BLaER1 treated with 17β-estradiol and CSF1 and Interleukin-3, amounts not matched to agents 10 nM and 100 nM (cell line): ENCODE measurements around the gene ASB13.
"Not testable (repeated sequence)": the region's sequence is repeated elsewhere in the genome, so short reads cannot be mapped to it uniquely, and the experiment has no call there.

Source experiments
- H3K27ac ChIP-seq, 11 experiments: shearing (Covaris generic); formaldehyde crosslinking; 2 replicates each; pipeline ENCODE4 v1.8.1; 2022
- H3K27me3 ChIP-seq, 11 experiments: shearing (Covaris generic); formaldehyde crosslinking; 2 replicates each; pipeline ENCODE4 v1.8.1; 2022
- H3K36me3 ChIP-seq, 11 experiments: shearing (Covaris generic); formaldehyde crosslinking; 2 replicates each; pipeline ENCODE4 v1.8.1; 2022
- H3K4me1 ChIP-seq, 10 experiments: shearing (Covaris generic); formaldehyde crosslinking; 2 replicates each; pipeline ENCODE4 v1.8.1; 2022
- H3K4me2 ChIP-seq, 11 experiments: shearing (Covaris generic); formaldehyde crosslinking; 2 replicates each; pipeline ENCODE4 v1.8.1; 2022
- H3K4me3 ChIP-seq, 10 experiments: shearing (Covaris generic); formaldehyde crosslinking; 2 replicates each; pipeline ENCODE4 v1.8.1; 2022
- H3K9ac ChIP-seq, 11 experiments: shearing (Covaris generic); formaldehyde crosslinking; 2 replicates each; pipeline ENCODE4 v1.8.1; 2022
- H3K9me3 ChIP-seq, 11 experiments: shearing (Covaris generic); formaldehyde crosslinking; replicated peaks in 1 of 11; 2 replicates each; pipeline ENCODE4 v1.8.1; 2022
- H4K20me1 ChIP-seq, 11 experiments: shearing (Covaris generic); formaldehyde crosslinking; 2 replicates each; pipeline ENCODE4 v1.8.1; 2022
- Cebpa-rat ChIP-seq, 11 experiments: shearing (Covaris generic); IDR thresholded peaks; 2 replicates each; pipeline ENCODE4 v1.8.1; 2022

The ASB13 gene

DNA sequence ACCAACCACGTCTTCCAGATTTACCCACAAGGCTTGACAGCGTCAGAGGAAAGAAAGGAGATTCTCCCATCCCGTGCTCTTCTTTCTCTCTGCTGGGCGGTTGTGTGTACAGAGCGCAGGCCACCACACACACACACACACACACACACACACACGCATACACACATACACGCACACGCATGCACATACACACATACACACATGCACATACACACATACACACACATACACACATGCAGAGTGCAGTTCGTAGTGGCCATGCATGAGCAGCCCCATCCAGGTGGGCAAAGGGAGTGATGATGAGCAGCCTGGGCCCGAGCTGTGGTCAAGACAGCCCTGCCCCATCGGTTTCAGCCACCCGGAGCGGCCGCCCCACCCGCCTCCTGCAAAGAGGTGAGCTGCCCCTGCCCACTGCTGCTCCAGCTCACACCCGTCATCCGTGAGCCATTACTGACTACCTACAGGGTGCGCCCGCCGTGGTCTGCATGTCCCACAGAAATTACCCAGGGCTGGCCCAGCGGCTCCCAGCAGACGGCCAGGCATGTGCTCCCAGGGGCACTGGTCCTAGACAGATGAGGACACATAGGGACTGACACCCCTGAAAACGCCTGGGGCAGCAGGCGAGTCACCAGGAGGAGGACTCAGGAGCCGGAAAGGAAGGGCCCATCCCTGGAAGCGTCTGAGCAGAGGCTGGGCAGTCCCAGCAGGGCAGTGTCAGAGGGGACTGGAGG, 69.6 kb downstream of the ASB13 start:
- TF ChIP-seq Cebpa-rat (IDR thresholded peaks at IDR 0.05) = no peak
- Histone ChIP-seq H3K27me3 (no peaks in the 10 kb centered on the region), H3K9me3 (no peaks in the 10 kb centered on the region), H3K4me1 (peaks cover 10 to 30% (median 23%) of the 10 kb centered on the region in 10 experiments), H3K4me3 (no peak overlapping the region), H3K27ac (no peak overlapping the region; a peak in 1 of 22 replicates), H3K9ac (peak overlapping the region in 1 of 11 experiments; percentile 8; a peak in 1 of 22 replicates), H4K20me1 (no peaks in the 10 kb centered on the region; a peak in 1 of 22 replicates), H3K4me2 (peak overlapping the region in 10 of 11 experiments; percentile 42 to 83 (median 71); a peak in 19 of 22 replicates), H3K36me3 (no peaks in the 10 kb centered on the region)

DNA sequence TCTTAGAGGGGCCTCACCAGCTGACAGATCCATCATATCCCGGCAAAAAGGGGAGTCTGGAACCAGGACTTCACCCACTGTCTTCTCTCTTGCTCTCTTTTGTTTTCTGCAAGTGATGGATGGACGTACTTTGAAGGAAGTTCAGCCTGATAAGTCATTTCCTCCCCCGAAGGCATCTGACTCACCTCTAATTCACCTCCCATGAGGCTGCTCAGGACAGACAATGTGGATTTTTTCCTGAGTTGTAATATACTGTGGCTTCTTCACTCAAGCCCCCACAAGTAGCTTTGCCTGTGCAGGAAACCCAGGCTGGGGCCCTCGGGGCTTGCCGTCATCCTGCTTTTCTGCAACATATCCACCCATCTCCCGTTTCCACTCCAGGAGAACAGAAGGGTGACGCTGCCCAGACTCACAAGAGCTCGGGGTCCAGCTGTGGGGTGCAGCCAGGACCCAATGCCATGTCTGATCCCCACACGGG, 70.4 kb downstream of the ASB13 start:
- Histone ChIP-seq H3K9ac (peak overlapping the region in 1 of 11 experiments; percentile 8; a peak in 1 of 22 replicates), H3K36me3 (no peaks in the 10 kb centered on the region), H4K20me1 (no peaks in the 10 kb centered on the region; a peak in 1 of 22 replicates), H3K27ac (no peak overlapping the region), H3K4me2 (peak overlapping the region; percentile 40 to 83 (median 70); a peak in 21 of 22 replicates), H3K4me1 (peaks cover 10 to 28% (median 23%) of the 10 kb centered on the region in 10 experiments), H3K9me3 (no peaks in the 10 kb centered on the region), H3K27me3 (no peaks in the 10 kb centered on the region), H3K4me3 (no peak overlapping the region)
- no peak for TF ChIP-seq Cebpa-rat (IDR thresholded peaks at IDR 0.05)

DNA sequence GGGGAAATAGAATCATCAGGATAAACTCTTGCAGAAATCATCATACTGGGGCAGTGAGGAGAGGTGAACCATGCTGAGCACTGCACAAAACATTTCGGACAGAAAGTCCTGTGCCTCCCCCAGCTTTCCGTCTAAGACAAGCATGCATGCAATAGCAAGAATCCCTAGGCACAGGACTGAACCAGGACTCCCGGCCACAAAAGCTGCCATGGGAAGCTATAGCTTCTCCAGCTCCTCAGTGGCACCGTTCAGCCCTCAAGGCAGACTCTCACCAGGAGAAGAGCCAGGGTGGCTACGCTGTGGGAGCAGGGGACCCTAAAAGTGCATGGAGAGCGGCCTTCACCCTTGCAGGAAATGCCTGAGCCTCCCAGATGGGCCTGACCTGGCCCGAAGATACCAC, 70.8 kb downstream of the ASB13 start:
- Histone ChIP-seq H3K27ac (no peak overlapping the region), H3K27me3 (no peaks in the 10 kb centered on the region), H3K4me3 (no peak overlapping the region), H3K4me1 (peaks cover 10 to 28% (median 23%) of the 10 kb centered on the region in 10 experiments), H4K20me1 (no peaks in the 10 kb centered on the region; a peak in 1 of 22 replicates), H3K9ac (peak overlapping the region in 1 of 11 experiments; percentile 8; a peak in 1 of 22 replicates), H3K4me2 (peak overlapping the region; percentile 40 to 83 (median 70); a peak in 21 of 22 replicates), H3K36me3 (no peaks in the 10 kb centered on the region), H3K9me3 (no peaks in the 10 kb centered on the region)
- no peak for TF ChIP-seq Cebpa-rat (IDR thresholded peaks at IDR 0.05)

GRCh38 chr10:5595095-5595494, 71.3 kb downstream of the ASB13 start:
- no peak overlapping the region for H3K27ac ChIP-seq
- TF ChIP-seq Cebpa-rat (IDR thresholded peaks at IDR 0.05) = no peak
- no peaks in the 10 kb centered on the region for H3K36me3 ChIP-seq
- no peaks in the 10 kb centered on the region for H3K9me3 ChIP-seq
- no peaks in the 10 kb centered on the region for H3K27me3 ChIP-seq
- no peaks in the 10 kb centered on the region; a peak in 1 of 22 replicates for H4K20me1 ChIP-seq
- peaks cover 10 to 30% (median 24%) of the 10 kb centered on the region in 10 experiments for H3K4me1 ChIP-seq
- no peak overlapping the region for H3K4me3 ChIP-seq
- peak overlapping the region in 7 of 11 experiments; percentile 68 to 83 (median 72); a peak in 12 of 22 replicates for H3K4me2 ChIP-seq
- no peak overlapping the region for H3K9ac ChIP-seq

DNA sequence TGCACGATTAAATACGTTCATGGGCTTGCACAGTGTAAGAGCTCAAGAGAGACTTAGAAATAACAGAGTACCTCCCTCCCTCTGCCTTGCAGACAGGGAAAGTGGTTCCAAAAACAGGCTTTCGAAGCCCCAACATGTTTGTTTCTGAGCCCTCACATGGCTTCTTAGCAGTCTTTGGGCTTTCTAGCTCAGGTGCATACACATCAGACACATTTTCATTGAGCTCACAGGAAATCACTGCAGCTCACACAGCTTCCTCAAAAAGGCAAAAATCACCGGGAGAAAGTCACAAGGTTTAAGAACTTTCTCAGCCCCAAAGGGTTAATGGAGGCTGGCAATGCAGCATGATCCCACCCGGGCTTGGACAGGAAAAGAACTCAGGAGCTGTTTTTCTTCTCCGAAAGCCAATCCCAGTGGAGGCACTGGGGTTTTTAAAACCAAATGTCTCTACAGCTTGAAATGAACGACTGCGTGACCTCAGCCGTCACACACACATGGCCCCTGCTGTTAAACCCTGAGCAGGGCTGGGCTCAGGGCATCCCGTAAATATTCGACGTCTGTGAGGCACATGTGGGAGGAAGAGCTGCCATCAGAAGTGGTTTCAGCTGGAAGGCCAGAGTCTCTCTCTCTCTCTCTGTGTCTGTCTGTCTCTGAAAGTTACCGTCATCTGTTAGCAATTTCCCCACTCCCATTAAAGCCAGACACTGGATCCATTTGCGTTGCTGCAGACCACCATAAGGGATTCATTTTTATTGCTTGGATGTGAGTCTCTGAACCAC, 71.9 kb downstream of the ASB13 start:
- H3K36me3 ChIP-seq = no peaks in the 10 kb centered on the region
- H3K9me3 ChIP-seq = no peaks in the 10 kb centered on the region
- peaks cover 10 to 37% (median 28%) of the 10 kb centered on the region in 10 experiments for H3K4me1 ChIP-seq
- H3K4me2 ChIP-seq = peak overlapping the region in 4 of 11 experiments; percentile 18 to 76 (median 68); a peak in 1 of 22 replicates
- no peak overlapping the region for H3K27ac ChIP-seq
- no peak for TF ChIP-seq Cebpa-rat (IDR thresholded peaks at IDR 0.05)
- no peak overlapping the region for H3K4me3 ChIP-seq
- no peaks in the 10 kb centered on the region; a peak in 1 of 22 replicates for H4K20me1 ChIP-seq
- no peak overlapping the region for H3K9ac ChIP-seq
- no peaks in the 10 kb centered on the region for H3K27me3 ChIP-seq

- not testable (repeated sequence) for H3K9ac ChIP-seq, H4K20me1 ChIP-seq, H3K27me3 ChIP-seq, H3K4me2 ChIP-seq, H3K4me3 ChIP-seq, H3K27ac ChIP-seq, H3K36me3 ChIP-seq, H3K9me3 ChIP-seq
- peaks cover 10 to 48% (median 40%) of the 10 kb centered on the region in 10 experiments for H3K4me1 ChIP-seq
Observed at GRCh38 chr10:5593347-5593746, 73.0 kb downstream of the ASB13 start.

- H3K4me1 ChIP-seq = peaks cover 10 to 50% (median 40%) of the 10 kb centered on the region in 10 experiments
- no peaks in the 10 kb centered on the region for H3K9me3 ChIP-seq
- no peak overlapping the region for H3K27ac ChIP-seq
- H3K4me2 ChIP-seq = no peak overlapping the region
- no peaks in the 10 kb centered on the region for H3K36me3 ChIP-seq
- H4K20me1 ChIP-seq = no peaks in the 10 kb centered on the region; a peak in 1 of 22 replicates
- no peak overlapping the region for H3K4me3 ChIP-seq
- TF ChIP-seq Cebpa-rat (IDR thresholded peaks at IDR 0.05) = no peak
- H3K9ac ChIP-seq = no peak overlapping the region
- no peaks in the 10 kb centered on the region for H3K27me3 ChIP-seq
Observed at GRCh38 chr10:5592070-5592469, 74.3 kb downstream of the ASB13 start.

- no peak for TF ChIP-seq Cebpa-rat (IDR thresholded peaks at IDR 0.05)
- H3K4me2 ChIP-seq = no peak overlapping the region
- no peak overlapping the region for H3K27ac ChIP-seq
- no peak overlapping the region for H3K4me3 ChIP-seq
- H3K27me3 ChIP-seq = no peaks in the 10 kb centered on the region
- peaks cover 10 to 45% (median 34%) of the 10 kb centered on the region in 10 experiments for H3K4me1 ChIP-seq
- H4K20me1 ChIP-seq = no peaks in the 10 kb centered on the region
- no peaks in the 10 kb centered on the region for H3K9me3 ChIP-seq
- no peaks in the 10 kb centered on the region for H3K36me3 ChIP-seq
- no peak overlapping the region for H3K9ac ChIP-seq
Observed at GRCh38 chr10:5591336-5591824, 75.0 kb downstream of the ASB13 start.

DNA sequence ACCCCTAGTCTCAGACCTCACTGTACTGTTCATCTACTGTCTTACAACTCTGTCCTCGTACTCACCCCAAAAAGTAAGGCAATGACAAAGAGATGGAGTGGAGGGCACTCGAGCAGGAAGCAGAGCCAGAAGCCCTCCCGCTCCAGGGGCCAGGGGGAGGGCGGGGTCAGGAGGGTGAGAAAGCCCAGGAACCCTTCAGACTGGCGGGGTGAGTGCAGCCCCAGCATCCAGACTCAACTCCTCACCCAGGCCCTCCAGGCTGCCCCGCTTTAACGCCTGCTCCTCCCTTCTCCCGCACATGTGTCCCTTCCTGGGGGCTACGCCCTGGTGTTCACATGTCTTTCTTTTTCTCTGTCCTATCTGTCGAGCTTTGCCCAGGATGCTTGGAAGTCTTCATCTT, 75.6 kb downstream of the ASB13 start:
- Histone ChIP-seq H3K4me1 (peaks cover 4 to 39% (median 29%) of the 10 kb centered on the region in 10 experiments), H3K4me2 (no peak overlapping the region)
- no peak for TF ChIP-seq Cebpa-rat (IDR thresholded peaks at IDR 0.05)

More for the DNA sequence above, 75.6 kb downstream of the ASB13 start:
- H3K9me3 ChIP-seq = no peaks in the 10 kb centered on the region
- H3K27me3 ChIP-seq = no peaks in the 10 kb centered on the region
- no peak overlapping the region for H3K4me3 ChIP-seq
- no peak overlapping the region for H3K27ac ChIP-seq
- H3K36me3 ChIP-seq = no peaks in the 10 kb centered on the region
- no peak overlapping the region for H3K9ac ChIP-seq
- H4K20me1 ChIP-seq = no peaks in the 10 kb centered on the region
